Endothelial cell (in vitro differentiated cells): ENCODE data around the gene ITPR2. TPM values are rescaled to one million over a fixed set of nuclear protein-coding genes. Genes with fewer than 3 reads are reported as not detected.

ENCODE experiments used
- DNase-seq: peaks from one replicate; pipeline ENCODE4 v3.0.0; 2021; ENCODE audit warnings: low spot score
- H3K27ac Mint-ChIP-seq: one replicate; pipeline ENCODE4 v1.8.0; 2021; ENCODE audit warnings: mixed read lengths, inconsistent platforms; ENCODE audit not compliant: unreplicated experiment
- H3K27me3 Mint-ChIP-seq: one replicate; pipeline ENCODE4 v1.8.0; 2021; ENCODE audit warnings: mild to moderate bottlenecking, moderate library complexity, mixed read lengths, inconsistent platforms; ENCODE audit not compliant: unreplicated experiment
- H3K36me3 Mint-ChIP-seq: one replicate; pipeline ENCODE4 v1.8.0; 2021; ENCODE audit warnings: mild to moderate bottlenecking, low read depth, mixed read lengths, inconsistent platforms; ENCODE audit not compliant: unreplicated experiment
- H3K4me1 Mint-ChIP-seq: one replicate; pipeline ENCODE4 v1.8.0; 2021; ENCODE audit warnings: mild to moderate bottlenecking, mixed read lengths, inconsistent platforms; ENCODE audit not compliant: unreplicated experiment
- H3K4me3 Mint-ChIP-seq: one replicate; pipeline ENCODE4 v1.8.0; 2021; ENCODE audit warnings: mild to moderate bottlenecking, mixed read lengths, inconsistent platforms; ENCODE audit not compliant: unreplicated experiment
- H3K9me3 Mint-ChIP-seq: one replicate; pipeline ENCODE4 v1.8.0; 2021; ENCODE audit warnings: mixed read lengths, inconsistent platforms; ENCODE audit not compliant: unreplicated experiment
- total RNA-seq: library from RNA; stranded (reverse); fragmentation: NEBNext Ultra II Directional; extraction: Animal tissue kit (Norgen Biotek cat#: 25700); gene quantifications from one replicate; pipeline ENCODE4 v1.2.1, GENCODE V29; 2021; ENCODE audit not compliant: unreplicated experiment
- TF ChIP-seq, protein P1 (sequence below): fragments of 200-600 bp; sonication (generic); IDR thresholded peaks from one replicate; pipeline ENCODE4 v1.5.0; 2021; ENCODE audit warnings: antibody characterized with exemption; ENCODE audit not compliant: unreplicated experiment

ITPR2 gene
- total RNA-seq, 1 donor from 2014 or later, result 33.8 TPM

DNA sequence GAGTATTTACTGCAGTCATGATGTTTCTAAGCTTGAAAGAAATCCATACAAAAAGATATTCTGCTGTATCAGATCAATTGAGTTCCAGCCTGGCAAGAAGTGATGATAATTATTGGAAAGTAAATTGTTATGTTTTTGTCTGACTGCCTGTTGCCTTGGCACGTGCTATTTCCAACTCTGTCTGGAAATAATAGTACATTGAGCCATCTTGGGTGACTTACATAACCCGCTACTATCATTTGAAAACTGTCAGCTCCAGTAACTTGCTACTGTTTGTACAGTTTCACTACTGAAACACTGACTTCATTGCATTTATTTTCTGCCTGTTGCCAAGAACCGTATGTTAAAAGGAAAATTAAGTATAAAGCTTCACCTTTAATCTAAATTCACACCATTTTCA is 318.6 kb downstream of the ITPR2 start:
- Mint-ChIP-seq H3K4me3 (no peak overlapping the region), H3K4me1 (peaks cover 5% of the 10 kb centered on the region), H3K36me3 (peaks cover 14% of the 10 kb centered on the region), H3K9me3 (no peaks in the 10 kb centered on the region), H3K27me3 (peaks cover 2% of the 10 kb centered on the region), H3K27ac (no peak overlapping the region)
- no peak for DNase-seq
- TF ChIP-seq, protein P1, sequence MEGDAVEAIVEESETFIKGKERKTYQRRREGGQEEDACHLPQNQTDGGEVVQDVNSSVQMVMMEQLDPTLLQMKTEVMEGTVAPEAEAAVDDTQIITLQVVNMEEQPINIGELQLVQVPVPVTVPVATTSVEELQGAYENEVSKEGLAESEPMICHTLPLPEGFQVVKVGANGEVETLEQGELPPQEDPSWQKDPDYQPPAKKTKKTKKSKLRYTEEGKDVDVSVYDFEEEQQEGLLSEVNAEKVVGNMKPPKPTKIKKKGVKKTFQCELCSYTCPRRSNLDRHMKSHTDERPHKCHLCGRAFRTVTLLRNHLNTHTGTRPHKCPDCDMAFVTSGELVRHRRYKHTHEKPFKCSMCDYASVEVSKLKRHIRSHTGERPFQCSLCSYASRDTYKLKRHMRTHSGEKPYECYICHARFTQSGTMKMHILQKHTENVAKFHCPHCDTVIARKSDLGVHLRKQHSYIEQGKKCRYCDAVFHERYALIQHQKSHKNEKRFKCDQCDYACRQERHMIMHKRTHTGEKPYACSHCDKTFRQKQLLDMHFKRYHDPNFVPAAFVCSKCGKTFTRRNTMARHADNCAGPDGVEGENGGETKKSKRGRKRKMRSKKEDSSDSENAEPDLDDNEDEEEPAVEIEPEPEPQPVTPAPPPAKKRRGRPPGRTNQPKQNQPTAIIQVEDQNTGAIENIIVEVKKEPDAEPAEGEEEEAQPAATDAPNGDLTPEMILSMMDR, result no peak

DNA sequence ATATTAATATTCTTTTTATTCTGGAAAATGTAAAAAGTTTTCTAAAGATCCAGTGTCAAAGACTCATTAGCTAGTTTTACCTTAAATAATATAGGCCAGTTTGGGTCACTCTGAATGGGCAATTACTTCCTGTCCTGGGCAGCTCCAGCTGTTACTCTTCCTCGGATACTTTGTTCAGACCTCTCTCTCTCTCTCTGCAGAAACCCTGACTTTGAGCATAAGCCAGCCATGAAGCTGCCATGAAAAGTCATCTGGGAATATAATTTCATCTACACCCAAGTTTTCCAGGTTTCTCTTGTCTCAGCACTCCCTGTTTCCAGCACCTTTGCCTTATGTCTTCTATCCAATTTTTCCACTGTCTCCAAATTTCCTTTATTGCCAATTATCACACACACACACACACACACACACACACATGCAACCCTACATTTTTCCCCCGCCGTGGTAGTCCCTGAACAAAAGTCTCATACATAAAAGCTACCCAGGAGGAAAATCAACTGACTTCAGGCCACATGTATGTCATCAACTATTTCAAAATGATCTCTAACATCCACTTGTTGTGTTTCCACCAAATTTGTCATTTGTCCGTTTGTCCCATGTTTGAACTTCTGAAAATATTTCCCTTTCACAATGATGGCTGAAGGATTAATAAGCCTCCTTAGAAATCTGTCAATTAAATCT is 319.5 kb downstream of the ITPR2 start:
- Mint-ChIP-seq H3K27ac (no peak overlapping the region), H3K27me3 (peaks cover 2% of the 10 kb centered on the region), H3K9me3 (no peaks in the 10 kb centered on the region), H3K36me3 (peaks cover 17% of the 10 kb centered on the region), H3K4me3 (no peak overlapping the region), H3K4me1 (peaks cover 5% of the 10 kb centered on the region)
- TF ChIP-seq, protein P1, result no peak
- no peak for DNase-seq

DNA sequence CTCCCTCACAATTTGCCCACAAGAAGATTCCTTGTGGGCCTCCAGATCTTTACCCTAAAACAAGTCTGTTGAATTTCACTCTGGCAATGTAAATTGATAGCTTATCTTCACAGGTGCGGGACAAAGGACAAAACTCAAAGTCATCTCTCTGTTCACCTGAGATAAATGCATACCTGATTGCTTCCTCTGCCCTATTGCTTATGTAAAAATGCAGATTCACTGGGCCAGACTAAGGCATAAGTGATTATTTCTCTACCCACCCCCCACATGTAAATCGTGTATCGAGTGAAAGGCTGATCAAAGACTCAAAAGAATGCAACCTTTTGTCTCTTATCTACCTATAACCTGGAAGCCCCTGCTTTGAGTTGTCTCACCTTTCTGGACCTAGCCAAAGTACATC is 320.8 kb downstream of the ITPR2 start:
- DNase-seq, result no peak
- Mint-ChIP-seq H3K4me1 (peaks cover 5% of the 10 kb centered on the region), H3K36me3 (peaks cover 6% of the 10 kb centered on the region), H3K9me3 (no peaks in the 10 kb centered on the region), H3K4me3 (no peak overlapping the region), H3K27me3 (peaks cover 2% of the 10 kb centered on the region), H3K27ac (no peak overlapping the region)
- TF ChIP-seq, protein P1, result no peak

DNA sequence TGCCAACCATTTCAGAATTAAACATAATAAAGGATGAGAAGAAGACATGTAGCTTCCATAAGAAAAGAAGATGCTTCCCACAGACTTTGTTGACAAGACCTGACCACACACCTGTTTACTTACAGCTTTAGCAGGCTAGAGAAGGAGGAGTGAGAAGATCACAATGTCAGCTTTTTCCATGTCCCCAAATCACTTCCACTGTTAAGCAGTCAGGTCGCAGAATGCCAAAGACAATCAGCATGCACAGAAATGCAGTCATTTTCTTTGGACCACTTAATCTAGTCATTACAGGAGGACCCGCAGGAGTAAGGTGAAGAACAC is 322.7 kb downstream of the ITPR2 start:
- peaks cover 3% of the 10 kb centered on the region for H3K36me3 Mint-ChIP-seq
- peaks cover 2% of the 10 kb centered on the region for H3K27me3 Mint-ChIP-seq
- TF ChIP-seq, protein P1, result no peak
- H3K27ac Mint-ChIP-seq, result no peak overlapping the region
- H3K4me3 Mint-ChIP-seq, result no peak overlapping the region
- DNase-seq, result no peak
- H3K9me3 Mint-ChIP-seq, result no peaks in the 10 kb centered on the region
- peaks cover 5% of the 10 kb centered on the region for H3K4me1 Mint-ChIP-seq

DNA sequence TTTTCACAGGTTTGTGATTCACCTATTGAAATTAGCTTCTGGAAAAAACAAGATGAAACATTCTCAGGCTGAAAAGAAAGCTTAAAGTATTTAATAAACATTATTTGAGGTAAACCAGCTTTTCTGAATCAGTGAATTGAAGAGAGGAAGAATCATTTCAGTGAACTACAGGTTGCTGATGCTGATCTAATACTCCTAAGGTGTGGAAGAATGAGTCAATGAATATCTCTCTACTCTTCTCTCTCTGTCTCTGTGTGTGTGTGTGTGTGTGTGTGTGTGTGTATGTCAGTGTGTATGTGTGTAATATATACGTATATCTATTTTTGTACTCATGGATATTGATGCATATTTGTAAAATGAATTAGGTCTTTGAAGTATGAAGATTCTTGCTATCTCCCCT is 325.4 kb downstream of the ITPR2 start:
- TF ChIP-seq, protein P1, result no peak
- Mint-ChIP-seq H3K36me3 (peaks cover 3% of the 10 kb centered on the region), H3K4me1 (peaks cover 3% of the 10 kb centered on the region), H3K4me3 (no peak overlapping the region), H3K27me3 (peaks cover 2% of the 10 kb centered on the region), H3K27ac (no peak overlapping the region), H3K9me3 (no peaks in the 10 kb centered on the region)
- no peak for DNase-seq
